ENCODE results near the gene SNCAIP. TPM values are rescaled to one million over a fixed set of nuclear protein-coding genes. Genes with fewer than 3 reads are reported as not detected.

Gene SNCAIP
- total and polyA plus RNA-seq, 7 donors, result 0.18 to 0.87 (median 0.38) TPM

GRCh38 chr5:122507045-122507444, 195.0 kb downstream of the SNCAIP start:
- no peak for DNase-seq
- intact Hi-C loops (cut with DNase I), result loop anchor here in 1 of 2 donors (10.0 kb wide), 1 partner anchor 868 kb away; no protein-coding TSS in a partner anchor
- WGBS, 3 donors, result 27 to 49% (median 47%) methylated on average over 1 of the region's 1 CpG
- H3K27me3 ChIP-seq (ENCODE audit: insufficient read depth in 3 of 3, low read length in 2 of 3), result no peaks in the 10 kb centered on the region
- ATAC-seq, result no peak
- no peaks in the 10 kb centered on the region for H3K4me1 ChIP-seq
- no peaks in the 10 kb centered on the region for H3K36me3 ChIP-seq (ENCODE audit: insufficient read depth in 1 of 2, low read depth in 1 of 2)
- TF ChIP-seq, protein P1, sequence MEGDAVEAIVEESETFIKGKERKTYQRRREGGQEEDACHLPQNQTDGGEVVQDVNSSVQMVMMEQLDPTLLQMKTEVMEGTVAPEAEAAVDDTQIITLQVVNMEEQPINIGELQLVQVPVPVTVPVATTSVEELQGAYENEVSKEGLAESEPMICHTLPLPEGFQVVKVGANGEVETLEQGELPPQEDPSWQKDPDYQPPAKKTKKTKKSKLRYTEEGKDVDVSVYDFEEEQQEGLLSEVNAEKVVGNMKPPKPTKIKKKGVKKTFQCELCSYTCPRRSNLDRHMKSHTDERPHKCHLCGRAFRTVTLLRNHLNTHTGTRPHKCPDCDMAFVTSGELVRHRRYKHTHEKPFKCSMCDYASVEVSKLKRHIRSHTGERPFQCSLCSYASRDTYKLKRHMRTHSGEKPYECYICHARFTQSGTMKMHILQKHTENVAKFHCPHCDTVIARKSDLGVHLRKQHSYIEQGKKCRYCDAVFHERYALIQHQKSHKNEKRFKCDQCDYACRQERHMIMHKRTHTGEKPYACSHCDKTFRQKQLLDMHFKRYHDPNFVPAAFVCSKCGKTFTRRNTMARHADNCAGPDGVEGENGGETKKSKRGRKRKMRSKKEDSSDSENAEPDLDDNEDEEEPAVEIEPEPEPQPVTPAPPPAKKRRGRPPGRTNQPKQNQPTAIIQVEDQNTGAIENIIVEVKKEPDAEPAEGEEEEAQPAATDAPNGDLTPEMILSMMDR (IDR thresholded peaks at IDR 0.05), result no peak
- H3K9me3 ChIP-seq, result no peaks in the 10 kb centered on the region
- no peak overlapping the region for H3K4me3 ChIP-seq
- no peak overlapping the region for H3K27ac ChIP-seq

DNA sequence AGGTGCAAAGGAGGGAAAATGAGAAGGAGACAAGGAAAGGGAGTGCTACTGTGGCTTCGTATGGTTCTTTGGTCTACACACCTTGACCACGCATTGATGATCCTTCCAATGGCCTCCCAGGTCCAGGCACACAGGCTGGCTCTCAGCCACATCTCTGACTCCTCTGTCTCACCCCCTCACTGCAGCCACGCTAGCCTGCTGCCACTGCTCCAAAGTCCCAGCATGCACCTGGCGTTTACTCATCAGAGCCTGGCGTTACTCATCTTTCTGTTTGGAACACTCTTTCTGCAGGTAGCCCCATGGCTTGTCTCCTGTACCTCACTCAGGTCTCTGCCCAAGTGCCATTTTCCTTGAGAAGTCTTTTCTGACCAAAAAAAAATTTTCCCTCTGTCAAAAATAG, 195.5 kb downstream of the SNCAIP start:
- no peak for ATAC-seq
- no peaks in the 10 kb centered on the region for H3K9me3 ChIP-seq
- H3K27me3 ChIP-seq (ENCODE audit: insufficient read depth in 3 of 3, low read length in 2 of 3), result no peaks in the 10 kb centered on the region
- no peak overlapping the region for H3K27ac ChIP-seq
- intact Hi-C loops (cut with DNase I), result loop anchor here in 1 of 2 donors (10.0 kb wide), 1 partner anchor 867 kb away; no protein-coding TSS in a partner anchor
- H3K4me3 ChIP-seq, result no peak overlapping the region
- H3K4me1 ChIP-seq, result no peaks in the 10 kb centered on the region
- H3K36me3 ChIP-seq (ENCODE audit: insufficient read depth in 1 of 2, low read depth in 1 of 2), result no peaks in the 10 kb centered on the region
- no peak for DNase-seq
- WGBS, 3 donors, result 66 to 71% (median 70%) methylated on average over 5 of the region's 5 CpGs
- TF ChIP-seq, protein P1 (IDR thresholded peaks at IDR 0.05), result no peak

DNA sequence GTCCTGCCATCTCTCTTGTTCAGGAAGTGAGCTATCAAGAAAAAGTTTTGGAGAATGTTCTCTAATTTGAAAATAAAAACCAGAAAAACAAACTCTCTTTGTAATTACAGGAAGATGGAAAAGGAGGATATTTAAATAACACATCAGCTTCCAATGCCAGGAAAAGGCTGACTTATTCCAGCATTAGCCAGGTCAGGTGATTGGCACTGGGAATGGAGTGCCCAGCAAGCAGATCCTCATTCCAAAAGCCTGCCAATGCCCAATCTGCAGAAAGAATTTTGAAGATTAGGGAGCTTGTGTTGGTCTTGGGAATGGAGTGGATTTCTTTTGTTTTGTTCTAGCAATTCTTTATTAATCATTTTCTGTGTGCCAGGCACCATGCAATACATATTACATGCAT, 196.6 kb downstream of the SNCAIP start:
- Histone ChIP-seq H3K4me3 (no peak overlapping the region), H3K9me3 (no peaks in the 10 kb centered on the region), H3K4me1 (no peaks in the 10 kb centered on the region), H3K27ac (no peak overlapping the region), H3K27me3 (ENCODE audit: insufficient read depth in 3 of 3, low read length in 2 of 3) (no peaks in the 10 kb centered on the region), H3K36me3 (ENCODE audit: insufficient read depth in 1 of 2, low read depth in 1 of 2) (no peaks in the 10 kb centered on the region)
- intact Hi-C loops (cut with DNase I), result loop anchor here in 1 of 2 donors (10.0 kb wide), 1 partner anchor 866 kb away; no protein-coding TSS in a partner anchor
- DNase-seq (no peak), ATAC-seq (no peak)
- TF ChIP-seq, protein P1 (IDR thresholded peaks at IDR 0.05), result no peak

Other genes with a start within 250 kb of the SNCAIP start
- 1 to 10 TPM; 1.6 to 4.9 (median 3.5) TPM for gene LOX, start 234.0 kb upstream of the SNCAIP start, total RNA-seq
- 1 to 10 TPM in 1 of 3 donors, under 1 TPM in 2; 0.51 to 1.3 (median 0.68) TPM for gene LOX, start 234.0 kb upstream of the SNCAIP start, polyA plus RNA-seq
- gene ZNF474, start 182.7 kb upstream of the SNCAIP start, total RNA-seq, result under 1 TPM in 3 of 4 donors, not detected in 1; 0.12 to 0.77 (median 0.18) TPM
- under 1 TPM in 2 of 3 donors, not detected in 1; 0.05 to 0.16 TPM for gene ZNF474, start 182.7 kb upstream of the SNCAIP start, polyA plus RNA-seq